Fibroblast of gingiva (primary cell): ENCODE data around the gene VN1R5.
A peak's percentile ranks its signal among the peaks of the same experiment; 100 is the strongest.
"Not testable (repeated sequence)": the region's sequence is repeated elsewhere in the genome, so short reads cannot be mapped to it uniquely, and the experiment has no call there.

Source experiments
- DNase-seq: peaks from one replicate; pipeline ENCODE4 v3.0.0-alpha.2; 2011; ENCODE audit warnings: low read depth

Gene VN1R5

DNA sequence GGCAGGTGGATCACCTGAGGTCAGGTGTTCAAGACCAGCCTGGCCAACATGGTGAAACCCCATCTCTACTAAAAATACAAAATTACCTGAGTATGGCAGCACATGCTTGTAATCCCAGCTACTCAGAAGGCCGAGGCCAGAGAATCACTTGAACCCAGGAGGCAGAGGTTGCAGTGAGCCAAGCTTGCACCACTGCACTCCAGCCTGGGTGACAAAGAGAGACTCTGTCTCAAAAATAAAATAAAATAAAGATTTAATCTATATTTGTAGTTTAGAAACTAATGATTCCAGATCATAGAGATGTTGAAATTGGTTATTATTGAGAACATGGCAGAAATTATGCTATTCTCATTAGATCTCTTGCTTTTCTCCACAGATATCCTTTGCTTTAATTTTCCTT lies at the start of gene VN1R5:
VN1R5 (plus strand) TSS at position 301 of the 400 bp plus-strand sequence.
- DNase-seq = not testable (repeated sequence)

DNA sequence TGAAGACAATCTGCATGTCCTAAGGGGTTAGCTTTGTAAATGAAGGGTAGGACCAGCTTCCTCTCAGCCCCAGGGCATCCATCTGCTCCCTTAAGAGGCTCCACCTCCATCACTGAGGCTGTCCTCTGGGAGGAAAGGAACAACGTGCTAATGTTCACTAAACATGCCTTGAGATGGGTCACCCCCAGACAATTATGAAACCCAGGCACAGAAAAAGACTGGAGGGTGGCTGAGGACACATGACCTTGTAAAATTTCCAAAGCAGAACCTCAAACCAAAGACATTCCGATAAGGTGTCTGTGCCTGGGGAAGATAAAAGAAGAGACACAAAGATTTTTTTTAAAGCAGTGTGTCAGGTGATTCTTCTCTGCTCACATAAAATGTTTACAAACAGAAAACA lies 46.5 kb upstream of the VN1R5 start:
- peak; percentile 5 for DNase-seq

DNA sequence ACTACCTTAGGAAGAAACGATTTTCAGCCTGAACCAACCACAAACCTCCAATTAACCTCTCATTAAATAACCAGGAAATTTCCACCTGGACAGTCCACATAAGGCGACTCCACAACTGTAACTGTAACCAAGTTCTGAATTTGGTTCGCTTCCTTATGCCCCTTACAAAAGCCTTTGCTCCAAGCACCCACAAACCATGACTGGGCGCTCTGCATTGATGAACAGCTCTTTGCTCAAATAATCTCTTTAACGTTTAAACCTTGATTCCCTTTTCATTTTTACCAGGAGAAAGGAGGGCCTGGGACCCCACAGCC lies 45.9 kb upstream of the VN1R5 start:
- DNase-seq = no peak

DNA sequence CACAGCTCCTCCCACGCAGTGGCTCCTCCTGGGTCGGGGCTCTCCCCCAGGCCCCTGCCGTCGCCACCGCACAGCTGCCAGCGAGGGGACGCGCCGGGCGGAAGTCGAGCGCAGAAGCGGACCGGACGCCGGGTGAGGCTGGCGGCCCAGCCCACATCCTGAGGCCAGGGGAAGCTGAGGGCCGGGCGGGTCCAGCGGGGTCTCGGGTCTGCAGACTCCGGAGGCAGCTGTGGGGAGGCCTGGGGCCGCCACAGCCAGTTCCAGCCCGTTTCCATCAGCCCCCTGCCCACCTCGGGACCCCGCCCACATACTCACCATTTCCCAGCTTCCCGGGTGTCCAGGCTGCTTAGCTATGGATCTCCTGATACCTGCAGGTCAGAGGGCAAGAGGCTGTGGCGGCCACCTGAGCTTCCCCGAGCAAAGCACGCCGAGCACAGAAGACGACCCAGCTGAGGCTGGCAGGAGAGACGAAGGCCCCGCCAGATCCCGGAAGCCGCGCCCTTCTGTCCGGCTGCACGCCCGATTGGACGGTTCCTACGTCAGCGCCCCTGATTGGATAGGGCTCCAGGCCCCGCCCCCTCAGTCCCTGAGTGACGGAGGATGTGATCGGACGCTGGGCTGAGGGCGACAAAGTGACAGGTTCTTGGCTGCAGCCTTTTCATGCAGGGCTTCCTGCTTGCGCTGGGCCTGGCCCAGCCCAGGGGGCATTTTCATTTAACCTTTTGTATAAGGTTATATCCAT lies 45.3 kb upstream of the VN1R5 start:
- DNase-seq = peak; percentile 87

DNA sequence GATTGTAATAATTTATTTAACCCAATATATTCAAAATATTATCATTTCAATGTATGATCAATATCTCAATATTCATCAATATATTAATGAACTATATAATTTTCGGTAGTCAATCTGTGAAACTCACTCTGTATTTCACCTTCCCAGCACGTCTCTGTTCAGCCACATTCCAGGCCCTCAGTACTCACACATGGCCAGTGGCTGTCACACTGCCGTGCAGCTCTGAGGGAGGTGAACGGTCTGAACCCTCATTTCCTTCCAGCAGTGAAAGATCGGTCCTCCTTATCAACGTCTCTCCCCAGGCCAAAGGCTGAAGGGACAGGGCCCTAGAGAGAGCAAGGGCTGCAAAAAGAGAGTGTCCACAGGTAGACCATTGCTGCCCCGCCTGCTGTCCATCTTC lies 44.5 kb upstream of the VN1R5 start:
- no peak for DNase-seq

DNA sequence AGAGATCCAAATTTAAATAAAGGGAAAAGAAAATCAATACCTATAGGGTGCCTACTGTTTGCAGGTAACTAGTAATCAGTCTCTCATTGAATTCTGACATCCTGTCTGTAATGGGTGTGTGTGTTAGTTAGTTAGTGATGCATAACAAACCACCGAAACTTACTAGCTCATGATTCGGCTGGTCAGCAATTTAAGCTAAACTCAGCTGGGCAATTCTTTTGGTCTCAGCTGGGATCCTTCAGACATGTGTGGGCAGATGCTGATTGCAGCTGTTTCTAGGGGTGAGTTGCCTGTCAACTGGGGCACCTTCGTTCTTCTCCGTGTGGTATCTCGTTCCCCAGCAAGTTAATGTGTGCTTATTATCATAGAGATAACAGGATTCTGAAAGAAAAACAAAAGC lies 43.9 kb upstream of the VN1R5 start:
- DNase-seq = no peak

DNA sequence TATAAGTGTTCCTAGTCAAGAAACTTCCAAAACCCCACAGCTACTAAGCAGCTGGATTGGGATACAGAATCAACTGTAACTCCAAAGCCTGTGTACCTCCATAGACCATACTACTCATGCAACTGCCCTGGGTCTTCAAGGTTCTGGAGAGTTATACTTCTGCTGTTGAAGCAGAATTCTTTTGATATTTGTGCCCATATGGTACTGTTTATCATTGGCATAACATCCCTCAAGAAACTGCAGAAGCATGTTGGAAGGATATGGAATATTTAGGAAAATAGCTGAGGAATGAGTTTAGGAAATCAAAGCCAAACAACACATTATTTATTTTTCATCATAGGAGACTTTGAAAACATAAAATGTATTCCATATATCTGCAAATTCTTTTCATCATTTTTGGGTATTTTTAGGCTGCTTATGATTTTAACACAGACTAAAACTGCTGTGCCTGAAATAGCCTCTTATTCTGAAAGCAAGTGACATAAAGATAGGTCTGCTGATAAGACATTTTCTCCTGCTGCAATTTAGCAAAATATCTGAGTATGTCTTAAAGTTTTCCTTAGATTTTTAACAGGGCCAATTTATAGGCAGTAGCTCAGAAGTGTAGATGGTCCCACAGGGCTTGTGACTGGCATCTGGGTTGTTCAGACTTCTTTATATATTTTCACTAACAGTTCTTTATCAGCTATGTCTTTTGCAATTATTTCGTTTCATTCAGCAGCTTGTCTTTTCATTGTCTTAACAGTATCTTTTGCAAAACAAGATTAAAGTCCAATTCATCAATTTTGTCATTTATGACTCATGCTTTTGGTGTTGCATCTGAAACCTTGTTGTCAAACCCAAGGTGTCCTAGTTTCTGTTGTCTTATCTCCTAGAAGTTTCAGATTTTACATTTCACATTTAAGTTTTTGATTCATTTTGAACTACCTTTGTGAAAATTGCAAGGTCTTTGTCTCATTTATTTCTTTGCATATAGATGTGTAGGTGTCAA lies 43.0 kb upstream of the VN1R5 start:
- DNase-seq = peak; percentile 23

DNA sequence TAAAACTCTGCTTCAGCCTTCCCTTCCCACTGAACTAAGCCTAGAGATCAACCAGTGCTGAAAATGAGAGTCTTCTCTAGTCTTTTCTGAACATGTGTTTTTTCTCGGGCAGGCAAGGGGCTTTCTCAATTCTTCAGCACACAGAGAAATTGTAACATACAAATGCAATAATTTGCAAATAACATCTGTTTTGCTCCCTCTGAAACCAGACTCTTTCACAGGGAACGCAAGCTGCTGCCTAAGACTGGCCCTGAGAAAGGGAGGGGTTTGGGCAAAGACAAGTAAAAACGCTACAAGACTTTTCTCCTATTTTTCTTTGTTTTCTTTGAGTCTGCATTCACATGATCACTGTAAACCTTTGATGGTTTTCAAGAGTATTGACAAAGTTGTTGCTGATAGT lies 39.6 kb upstream of the VN1R5 start:
- no peak for DNase-seq

DNA sequence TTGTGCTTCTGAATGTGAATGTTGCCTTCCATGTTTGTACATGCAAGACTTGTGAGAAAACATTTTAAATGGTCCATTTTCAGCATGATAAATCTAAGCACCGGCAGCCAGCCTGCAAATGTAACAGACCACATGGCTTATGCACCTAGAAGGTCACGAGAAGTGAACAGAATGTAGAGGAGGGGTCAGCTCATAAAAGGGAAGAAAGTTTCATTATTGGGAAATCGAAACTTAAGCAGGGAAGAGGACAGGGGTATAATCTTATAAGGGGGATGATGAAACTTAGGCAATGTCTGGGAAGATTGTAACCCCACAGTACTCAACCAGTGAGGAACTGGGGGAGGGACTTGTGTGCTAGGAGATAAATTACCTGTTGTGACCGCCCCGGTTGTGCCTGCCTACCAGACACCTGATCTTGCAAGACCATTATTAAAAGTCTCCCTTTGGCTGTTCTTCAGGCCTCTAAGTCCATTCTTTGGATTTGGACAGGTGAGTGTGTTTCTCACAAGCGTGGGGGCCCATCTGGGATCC lies 37.7 kb upstream of the VN1R5 start:
- DNase-seq = no peak

DNA sequence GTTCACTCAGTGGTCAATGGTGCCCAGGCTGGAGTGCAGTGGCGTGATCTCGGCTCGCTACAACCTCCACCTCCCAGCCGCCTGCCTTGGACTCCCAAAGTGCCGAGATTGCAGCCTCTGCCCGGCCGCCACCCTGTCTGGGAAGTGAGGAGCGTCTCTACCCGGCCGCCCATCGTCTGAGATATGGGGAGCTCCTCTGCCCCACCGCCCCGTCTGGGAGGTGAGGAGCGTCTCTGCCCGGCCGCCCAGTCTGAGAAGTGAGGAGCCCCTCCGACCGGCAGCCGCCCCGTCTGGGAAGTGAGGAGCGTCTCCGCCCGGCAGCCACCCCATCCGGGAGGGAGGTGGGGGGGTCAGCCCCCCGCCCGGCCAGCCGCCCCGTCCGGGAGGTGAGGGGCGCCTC lies 35.6 kb upstream of the VN1R5 start:
- DNase-seq = not testable (repeated sequence)

DNA sequence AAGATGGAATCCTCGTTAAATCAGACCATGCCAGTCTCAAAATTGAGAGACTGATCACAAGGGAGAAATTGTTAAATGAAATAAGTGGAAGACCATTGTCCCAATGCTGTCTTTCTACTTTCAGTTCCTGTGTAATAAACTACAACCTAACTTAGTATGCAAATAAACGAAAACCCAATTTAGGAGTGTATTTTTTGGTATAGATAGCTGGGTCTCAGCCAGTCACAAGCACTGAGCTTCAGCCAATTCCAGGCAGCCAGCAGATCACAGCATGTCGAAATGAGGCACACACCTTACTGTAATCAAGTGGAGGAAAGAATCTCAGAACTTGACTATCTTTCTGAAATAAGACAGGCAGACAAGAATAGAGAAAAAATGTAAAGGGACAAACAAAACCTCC lies 33.0 kb upstream of the VN1R5 start:
- no peak for DNase-seq

DNA sequence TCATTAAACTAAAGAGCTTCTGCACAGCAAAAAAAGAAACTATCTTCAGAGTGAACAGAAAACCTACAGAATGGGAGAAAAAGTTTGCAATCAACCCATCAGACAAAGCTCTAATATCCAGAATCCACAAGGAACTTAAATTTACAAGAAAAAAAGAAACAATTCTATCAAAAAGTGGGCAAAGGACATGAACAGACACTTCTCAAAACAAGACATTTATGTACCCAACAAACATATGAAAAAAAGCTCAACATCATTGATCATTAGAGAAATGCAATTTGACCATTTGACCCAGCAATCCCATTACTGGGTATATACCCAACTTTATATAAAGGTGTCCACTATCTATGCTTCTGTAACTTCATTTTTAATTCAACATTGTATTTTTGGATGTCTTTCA lies 31.1 kb upstream of the VN1R5 start:
- DNase-seq = no peak

DNA sequence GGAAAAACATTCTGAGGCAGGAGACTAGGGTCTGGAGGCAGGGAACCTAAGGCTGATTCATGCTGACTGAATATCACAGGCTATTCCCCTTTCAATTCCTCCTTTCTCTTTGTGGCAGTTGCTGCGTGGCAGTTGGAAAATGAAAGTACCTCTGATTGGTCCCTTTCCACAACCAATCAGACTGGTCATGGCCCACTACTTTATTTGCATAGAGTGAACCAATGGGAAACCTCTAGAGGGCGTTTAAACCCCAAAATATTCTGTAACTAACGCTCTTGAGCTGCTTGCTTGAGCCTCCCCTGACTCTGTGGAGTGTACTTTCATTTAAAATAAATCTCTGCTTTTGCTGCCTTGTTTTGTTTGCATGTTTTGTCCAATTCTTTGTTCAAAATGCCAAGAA lies 27.7 kb upstream of the VN1R5 start:
- DNase-seq = no peak

DNA sequence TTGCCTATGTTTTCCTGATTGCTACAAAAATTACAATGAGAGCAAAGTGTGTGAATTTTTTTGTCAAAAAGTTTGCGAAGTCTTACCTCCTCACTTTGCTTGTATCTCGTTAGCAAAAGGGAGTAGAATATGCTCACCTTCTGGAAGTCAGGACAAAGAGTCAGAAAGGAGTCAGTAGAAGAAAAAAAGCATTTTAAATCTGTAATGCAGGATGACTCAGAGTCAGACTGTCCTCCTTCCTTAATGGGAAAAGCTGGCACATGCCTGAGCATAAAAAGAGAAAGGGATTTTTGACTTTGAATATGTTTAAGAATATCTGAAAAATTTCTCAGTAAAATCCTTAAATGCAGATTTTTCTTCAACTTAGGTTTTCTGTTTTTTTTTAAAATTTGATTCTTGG lies 14.2 kb upstream of the VN1R5 start:
- DNase-seq = no peak

DNA sequence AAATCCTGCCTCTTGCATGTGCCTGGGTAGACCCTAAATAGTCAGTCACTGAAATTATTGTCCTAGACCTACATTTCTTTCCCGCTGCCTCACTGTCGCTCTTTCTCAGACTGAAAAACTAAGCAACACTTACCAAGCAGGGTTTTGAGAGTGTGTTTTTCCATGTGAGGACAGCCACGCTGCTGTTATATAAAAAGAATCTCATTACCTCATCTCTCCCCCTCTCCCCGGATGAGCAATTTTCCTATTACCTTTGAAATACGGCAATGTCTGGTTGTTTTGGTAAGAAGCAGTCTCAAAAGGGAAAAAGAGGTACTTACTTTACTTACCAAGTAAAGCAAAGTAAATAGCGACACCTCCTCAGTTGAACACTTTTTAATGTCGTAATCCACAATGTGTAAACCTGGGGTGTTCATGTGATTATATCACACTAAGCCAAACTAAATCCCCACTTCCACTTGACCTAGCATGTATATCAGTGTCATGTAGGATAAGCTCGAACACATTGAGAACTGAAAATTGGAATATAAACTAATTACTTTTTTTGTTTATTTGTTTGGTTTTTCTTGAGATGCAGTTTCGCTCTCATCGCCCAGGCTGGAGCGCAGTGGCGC lies 12.2 kb upstream of the VN1R5 start:
- DNase-seq = no peak

DNA sequence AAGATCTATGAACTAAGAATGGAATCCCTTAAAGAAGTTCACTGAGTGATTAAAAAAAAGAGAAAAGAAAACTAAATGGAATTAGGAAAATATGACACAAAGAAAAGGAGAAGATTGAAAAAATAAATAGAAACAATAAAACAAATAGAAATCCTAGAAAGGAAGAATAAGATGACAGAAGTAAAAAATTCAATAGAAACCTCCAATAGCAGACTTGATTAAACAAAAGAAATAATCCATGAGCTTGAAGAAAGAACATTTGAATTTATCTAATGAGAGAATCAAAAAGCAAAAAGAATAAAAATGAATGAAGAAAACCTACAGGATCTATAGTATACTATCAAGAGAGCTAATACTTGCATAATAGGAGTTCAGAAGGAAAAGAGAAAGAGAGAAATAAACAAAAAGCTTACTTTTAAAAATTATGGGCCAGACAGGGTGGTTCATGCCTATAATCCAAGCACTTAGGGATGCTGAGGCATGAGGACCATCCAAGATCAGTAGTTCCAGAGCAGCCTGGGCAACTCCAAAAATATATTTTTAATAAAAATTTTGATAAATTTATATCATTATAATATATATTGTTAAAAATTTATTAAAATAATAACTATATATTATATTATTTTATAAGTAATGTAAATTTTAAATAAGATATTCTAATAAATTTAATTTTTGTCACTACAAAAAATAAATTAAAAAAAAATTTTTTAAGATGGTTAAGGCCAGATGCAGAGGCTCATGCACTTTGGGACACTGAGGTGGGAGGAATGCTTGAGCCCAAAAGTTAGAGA lies 9.4 kb upstream of the VN1R5 start:
- DNase-seq = no peak

DNA sequence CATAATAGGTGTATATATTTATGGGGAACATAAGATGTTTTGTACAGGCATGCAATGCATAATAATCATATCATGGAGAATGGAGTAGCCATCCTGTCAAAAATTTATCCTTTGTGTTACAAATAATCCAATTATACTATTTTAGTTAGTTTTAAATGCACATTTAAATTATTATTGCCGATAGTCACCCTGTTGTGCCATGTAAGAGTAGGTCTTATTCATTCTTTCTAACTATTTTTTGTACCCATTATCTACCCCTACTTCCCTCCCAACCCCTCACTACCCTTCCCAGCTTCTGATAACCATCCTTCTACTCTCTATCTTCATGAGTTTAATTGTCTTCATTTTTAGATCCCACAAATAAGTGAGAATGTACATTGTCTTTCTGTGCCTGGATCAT lies 8.3 kb upstream of the VN1R5 start:
- DNase-seq = no peak

DNA sequence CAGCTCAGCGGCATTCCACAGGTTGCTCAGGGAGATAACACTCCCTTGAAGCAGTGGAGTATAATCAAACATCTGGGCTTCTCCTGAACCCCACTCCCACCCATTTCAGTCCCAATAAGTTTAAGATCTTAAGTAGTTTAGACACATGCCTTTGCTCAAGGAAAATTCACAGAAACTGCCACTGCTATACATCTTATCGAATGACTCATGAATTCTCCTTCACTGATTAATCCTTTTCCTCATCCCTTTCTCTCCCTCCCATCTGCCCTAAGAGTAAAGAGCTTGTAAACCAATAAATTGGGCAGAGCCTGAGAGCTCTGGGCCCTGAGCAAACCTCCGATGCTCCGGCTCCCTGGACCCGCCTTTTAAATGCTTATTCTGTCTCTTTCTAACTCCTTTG lies 10.2 kb downstream of the VN1R5 start:
- DNase-seq = no peak

DNA sequence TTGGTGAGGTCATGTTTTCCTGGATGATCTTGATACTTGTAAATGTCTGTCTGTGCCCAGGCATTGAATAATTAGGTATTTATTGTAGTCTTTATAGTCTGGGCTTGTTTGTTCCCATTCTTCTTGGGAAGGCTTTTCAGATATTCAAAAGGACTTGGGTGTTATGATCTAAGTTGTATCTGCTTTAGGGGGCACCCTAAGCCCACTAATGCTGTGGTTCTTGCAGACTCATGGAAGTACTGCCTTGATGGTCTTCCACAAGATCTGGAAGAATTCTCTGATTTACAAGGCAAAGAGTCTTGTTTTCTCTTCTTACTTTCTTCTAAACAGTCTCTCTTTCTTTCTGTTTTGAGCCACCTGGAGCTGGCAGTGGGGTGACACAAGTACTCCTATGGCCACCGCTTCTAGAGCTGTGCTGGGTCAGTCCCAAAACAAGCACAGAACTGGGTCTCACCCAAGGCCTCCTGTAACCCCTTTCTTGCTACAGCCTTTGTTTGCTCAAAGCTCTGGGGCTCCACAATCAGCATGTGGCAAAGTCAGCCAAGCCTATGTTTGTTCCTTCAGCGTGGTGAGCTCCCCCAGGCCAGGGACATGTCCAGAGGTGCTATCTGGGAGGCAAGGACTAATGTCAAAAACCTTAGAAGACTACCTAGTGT lies 12.6 kb downstream of the VN1R5 start:
- DNase-seq = no peak

DNA sequence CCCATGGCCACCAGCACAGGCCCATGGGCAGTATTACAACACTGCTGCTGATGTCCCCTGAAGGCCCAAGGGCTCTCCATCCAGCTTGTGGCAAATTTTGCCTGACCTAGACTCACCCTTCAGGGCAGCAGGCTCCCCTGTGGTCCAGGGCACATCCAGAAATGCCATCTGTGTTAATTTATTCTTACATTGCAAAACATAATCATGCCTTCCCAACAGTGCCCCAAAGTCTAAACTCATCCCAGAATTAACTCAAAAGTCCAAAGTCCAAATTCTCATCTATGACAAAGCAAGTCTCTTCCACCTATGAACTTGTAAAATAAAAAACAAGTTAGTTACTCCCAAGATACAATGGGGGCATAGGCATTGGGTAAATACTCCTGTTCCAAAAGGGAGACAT lies 13.3 kb downstream of the VN1R5 start:
- no peak for DNase-seq

DNA sequence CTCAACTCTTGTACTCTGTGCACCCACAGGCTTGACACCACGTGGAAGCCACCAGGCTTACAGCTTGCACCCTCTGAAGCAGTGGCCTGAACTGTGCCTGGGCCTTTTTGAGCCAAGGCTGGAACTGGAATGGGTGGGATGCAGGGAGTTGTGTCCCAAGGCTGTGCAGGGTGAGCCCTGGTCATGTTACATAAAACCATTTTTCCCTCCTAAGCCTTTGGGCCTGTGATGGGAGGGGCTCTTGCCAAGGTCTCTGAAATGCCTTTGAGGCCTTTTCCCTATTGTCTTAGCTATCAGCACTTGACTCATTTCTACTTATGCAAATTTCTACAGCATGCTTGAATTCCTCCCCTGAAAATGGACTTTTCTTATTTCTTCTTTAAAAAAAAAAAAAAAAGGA lies 14.1 kb downstream of the VN1R5 start:
- no peak for DNase-seq
